GM18909 (cell line): ENCODE results near the gene AGAP1.

ENCODE experiments used
- ATAC-seq: cut with Tn5 transposase; IDR thresholded peaks from one replicate; pipeline ENCODE4 v1.9.1; 2021; ENCODE audit warnings: mild to moderate bottlenecking; ENCODE audit not compliant: unreplicated experiment, poor library complexity

AGAP1 gene

GRCh38 chr2:236173729-236174607 lies 680.1 kb downstream of the AGAP1 start:
- ATAC-seq, result no peak

GRCh38 chr2:236175548-236176150 lies 681.8 kb downstream of the AGAP1 start:
- no peak for ATAC-seq

GRCh38 chr2:236176417-236176816 lies 682.6 kb downstream of the AGAP1 start:
- no peak for ATAC-seq

GRCh38 chr2:236176951-236177350 lies 683.1 kb downstream of the AGAP1 start:
- ATAC-seq, result no peak

GRCh38 chr2:236177604-236177966 lies 683.7 kb downstream of the AGAP1 start:
- ATAC-seq, result no peak

- no peak for ATAC-seq
These were observed 684.4 kb downstream of the AGAP1 start for GRCh38 chr2:236177967-236178889.

GRCh38 chr2:236178890-236179235 lies 685.0 kb downstream of the AGAP1 start:
- no peak for ATAC-seq

- no peak for ATAC-seq
These were observed 685.6 kb downstream of the AGAP1 start for GRCh38 chr2:236179236-236180075.

- ATAC-seq, result no peak
These were observed 686.4 kb downstream of the AGAP1 start for GRCh38 chr2:236180076-236180816.

- ATAC-seq, result no peak
These were observed 687.1 kb downstream of the AGAP1 start for GRCh38 chr2:236180831-236181453.
